ENCODE measurements around the gene ALDH6A1. TPM values are rescaled to one million over a fixed set of nuclear protein-coding genes. Genes with fewer than 3 reads are reported as not detected.

Gene ALDH6A1
- total and polyA plus RNA-seq, 2 of the 8 experiments (the other 6 are each of a cell fraction or from before 2014, with no cell fraction given): 12.1 to 28.7 TPM

DNA sequence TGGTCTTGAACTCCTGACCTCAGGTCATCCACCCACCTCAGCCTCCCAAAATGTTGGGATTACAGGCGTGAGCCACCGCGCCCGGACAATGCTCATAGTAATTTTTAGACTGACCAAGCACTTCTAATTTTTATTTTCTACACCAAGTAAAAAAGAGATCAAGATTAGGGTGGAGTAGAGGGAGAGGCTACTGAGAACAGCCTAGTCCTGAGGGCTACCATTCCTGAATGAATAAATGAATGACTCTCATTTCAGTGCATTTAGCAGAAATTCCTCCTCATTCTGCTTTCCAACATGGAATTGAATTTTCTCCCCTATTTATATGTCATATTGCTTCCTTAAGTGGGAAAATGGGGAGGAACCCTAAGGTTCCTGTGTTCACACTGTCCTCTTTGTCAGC is 38.7 kb downstream of the ALDH6A1 start:
- no peak overlapping the region for H3K56ac ChIP-seq (replicated peaks; ENCODE audit: insufficient read length, low read depth, low read length)
- no peak overlapping the region for H2BK120ac ChIP-seq (replicated peaks; ENCODE audit: low read depth, low read length)
- H3K4me3 ChIP-seq (ENCODE audit: extremely low read depth in 1 of 4, insufficient read depth in 2 of 4, low read depth in 3 of 4, low read length in 4 of 4): no peak overlapping the region
- H3K36me3 ChIP-seq (ENCODE audit: control insufficient read depth in 2 of 4, insufficient read depth in 4 of 4, low read length in 3 of 4): no peaks in the 10 kb centered on the region
- H4K20me1 ChIP-seq (replicated peaks in 1 of 2; ENCODE audit: control insufficient read depth in 1 of 2, insufficient read depth in 2 of 2, low read length in 2 of 2): no peaks in the 10 kb centered on the region
- H2BK15ac ChIP-seq (ENCODE audit: low read length): no peak overlapping the region
- no peak overlapping the region for H2BK20ac ChIP-seq (ENCODE audit: low read length)
- no peaks in the 10 kb centered on the region for H3K9me3 ChIP-seq (ENCODE audit: insufficient read depth in 2 of 2, low read depth in 1 of 2, low read length in 1 of 2)
- H3K4me2 ChIP-seq (ENCODE audit: insufficient read depth in 1 of 2, low read depth in 2 of 2, low read length in 2 of 2): no peak overlapping the region
- ChIA-PET CTCF (ENCODE audit: partially characterized antibody) (no interaction called here), POLR2A (ENCODE audit: partially characterized antibody) (interaction anchor here (0.9 kb wide), 1 partner anchor 9 kb away, joined by 3 read pairs; no protein-coding TSS in a partner anchor)
- no peak overlapping the region for H3K18ac ChIP-seq (ENCODE audit: extremely low read depth, low read length)
- H3K79me1 ChIP-seq (ENCODE audit: low read depth, low read length): no peaks in the 10 kb centered on the region
- FAIRE-seq: no peak
- no peak overlapping the region for H4K5ac ChIP-seq (ENCODE audit: insufficient read length, low read depth, low read length)
- no peak overlapping the region for H3K4ac ChIP-seq (replicated peaks; ENCODE audit: insufficient read length, low read depth, low read length)
- H3K23ac ChIP-seq (ENCODE audit: insufficient read length): no peak overlapping the region
- H3K79me2 ChIP-seq (ENCODE audit: control insufficient read depth in 1 of 2, insufficient read depth in 2 of 2, low read length in 2 of 2): no peaks in the 10 kb centered on the region
- H2AK5ac ChIP-seq (ENCODE audit: low read depth, low read length): no peak overlapping the region
- H2AFZ ChIP-seq (ENCODE audit: low read length): no peak overlapping the region
- H3K4me1 ChIP-seq (replicated peaks in 1 of 4; ENCODE audit: control insufficient read depth in 3 of 4, insufficient read depth in 4 of 4, low read length in 3 of 4): no peaks in the 10 kb centered on the region
- no peak overlapping the region for H3K14ac ChIP-seq (ENCODE audit: insufficient read length)
- no peak for DNase-seq (ENCODE audit: low read depth in 1 of 2, low spot score in 2 of 2)
- H3K27ac ChIP-seq (ENCODE audit: low read depth, low read length): no peak overlapping the region
- H3K9ac ChIP-seq (replicated peaks in 1 of 4; ENCODE audit: extremely low read depth in 1 of 4, low read depth in 3 of 4, low read length in 3 of 4): no peak overlapping the region
- no peaks in the 10 kb centered on the region for H3K27me3 ChIP-seq (replicated peaks in 1 of 4; ENCODE audit: control insufficient read depth in 3 of 4, extremely low read depth in 1 of 4, insufficient read depth in 3 of 4, low read length in 3 of 4)
- no peak overlapping the region for H4K91ac ChIP-seq (replicated peaks; ENCODE audit: insufficient read length, low read length)
- WGBS, 2 experiments (ENCODE audit: extremely low coverage in 1 of 2, insufficient coverage in 1 of 2, insufficient read length in 1 of 2, insufficient replicate concordance in 2 of 2, low coverage in 1 of 2, low lambda C conversion rate in 2 of 2, missing lambda C conversion rate in 1 of 2): 97% methylated on average over 4 of the region's 4 CpGs; no CpG with 5 or more reads in 1 of the 2 experiments
- H3K23me2 ChIP-seq (ENCODE audit: low read depth, low read length): no peaks in the 10 kb centered on the region
- no peak overlapping the region for H2BK12ac ChIP-seq (ENCODE audit: low read depth, low read length)
- H4K8ac ChIP-seq (ENCODE audit: extremely low read depth, insufficient read depth, low read length): no peak overlapping the region
- TF ChIP-seq CEBPB (IDR thresholded peaks at IDR 0.05; ENCODE audit: low read depth, low read length) (no peak), RFX5 (IDR thresholded peaks at IDR 0.05; ENCODE audit: borderline replicate concordance, low read depth, low read length) (no peak), POU5F1 (IDR thresholded peaks at IDR 0.05; ENCODE audit: low read depth, low read length) (no peak), NRF1 (IDR thresholded peaks at IDR 0.05; ENCODE audit: low read depth, low read length) (no peak)
- H2BK5ac ChIP-seq (ENCODE audit: low read depth, low read length): no peak overlapping the region
